CD4-positive, alpha-beta T cell treated with Interleukin-21 for 1 hour (primary cell): Measurements from ENCODE around the gene NEK7.
"Not testable (repeated sequence)": the region's sequence is repeated elsewhere in the genome, so short reads cannot be mapped to it uniquely, and the experiment has no call there.

ENCODE experiments used
- DNase-seq: peaks from one replicate; pipeline ENCODE4 v3.0.0-alpha.2; 2020

NEK7 gene

GRCh38 chr1:198212126-198212525 is 55.3 kb downstream of the NEK7 start:
- no peak for DNase-seq

GRCh38 chr1:198212675-198213074 is 55.9 kb downstream of the NEK7 start:
- no peak for DNase-seq

GRCh38 chr1:198214924-198215323 is 58.1 kb downstream of the NEK7 start:
- DNase-seq = no peak

GRCh38 chr1:198220428-198220827 is 63.6 kb downstream of the NEK7 start:
- no peak for DNase-seq

GRCh38 chr1:198227010-198227409 is 70.2 kb downstream of the NEK7 start:
- DNase-seq = not testable (repeated sequence)

GRCh38 chr1:198227454-198227853 is 70.7 kb downstream of the NEK7 start:
- DNase-seq = not testable (repeated sequence)

GRCh38 chr1:198228925-198229324 is 72.1 kb downstream of the NEK7 start:
- no peak for DNase-seq

GRCh38 chr1:198231779-198232178 is 75.0 kb downstream of the NEK7 start:
- no peak for DNase-seq

- no peak for DNase-seq
Measured at GRCh38 chr1:198232378-198232777, 75.6 kb downstream of the NEK7 start.

- no peak for DNase-seq
Measured at GRCh38 chr1:198232940-198233675, 76.3 kb downstream of the NEK7 start.

- peak; percentile 3 for DNase-seq
Measured at GRCh38 chr1:198234520-198235251, 77.9 kb downstream of the NEK7 start.

- DNase-seq = no peak
Measured at GRCh38 chr1:198238121-198238520, 81.3 kb downstream of the NEK7 start.

- no peak for DNase-seq
Measured at GRCh38 chr1:198241553-198241952, 84.8 kb downstream of the NEK7 start.

- no peak for DNase-seq
Measured at GRCh38 chr1:198244772-198245171, 88.0 kb downstream of the NEK7 start.

- no peak for DNase-seq
Measured at GRCh38 chr1:198245379-198245778, 88.6 kb downstream of the NEK7 start.

- no peak for DNase-seq
Measured at GRCh38 chr1:198246337-198246736, 89.5 kb downstream of the NEK7 start.

GRCh38 chr1:198253259-198253658 is 96.5 kb downstream of the NEK7 start:
- DNase-seq = no peak

- no peak for DNase-seq
Measured at GRCh38 chr1:198253668-198254067, 96.9 kb downstream of the NEK7 start.

GRCh38 chr1:198254521-198254920 is 97.7 kb downstream of the NEK7 start:
- DNase-seq = no peak

GRCh38 chr1:198254948-198255347 is 98.2 kb downstream of the NEK7 start:
- DNase-seq = no peak

GRCh38 chr1:198255784-198256183 is 99.0 kb downstream of the NEK7 start:
- no peak for DNase-seq

GRCh38 chr1:198258491-198258890 is 101.7 kb downstream of the NEK7 start:
- DNase-seq = no peak

- no peak for DNase-seq
Measured at GRCh38 chr1:198259333-198260074, 102.7 kb downstream of the NEK7 start.

GRCh38 chr1:198261886-198262285 is 105.1 kb downstream of the NEK7 start:
- DNase-seq = no peak
